Endothelial cell of hepatic sinusoid (primary cell): ENCODE results near the gene SLC66A2.

Source experiments
- in situ Hi-C: cut with HindIII; loops from 2 replicates; pipeline ENCODE4 v1.10.0; 2017; ENCODE audit warnings: low sequenced_read_pairs

Gene SLC66A2

GRCh38 chr18:79884294-79884962 is 67.0 kb downstream of the SLC66A2 start:
- in situ Hi-C loops: loop anchor here (5.0 kb wide), 1 partner anchor 43 kb away; no protein-coding TSS in a partner anchor

GRCh38 chr18:79883461-79884293 is 67.8 kb downstream of the SLC66A2 start:
- in situ Hi-C loops: loop anchor here (5.0 kb wide), 1 partner anchor 44 kb away; no protein-coding TSS in a partner anchor

- in situ Hi-C loops: loop anchor here (5.0 kb wide), 1 partner anchor 45 kb away; no protein-coding TSS in a partner anchor
Measured at GRCh38 chr18:79882522-79883241, 68.8 kb downstream of the SLC66A2 start.

- in situ Hi-C loops: loop anchor here (5.0 kb wide), 1 partner anchor 46 kb away; no protein-coding TSS in a partner anchor
Measured at GRCh38 chr18:79881695-79882094, 69.8 kb downstream of the SLC66A2 start.

- in situ Hi-C loops: loop anchor here (10.0 kb wide), 1 partner anchor 95 kb away; no protein-coding TSS in a partner anchor
Measured at GRCh38 chr18:79879566-79879965, 71.9 kb downstream of the SLC66A2 start.

- in situ Hi-C loops: loop anchor here (10.0 kb wide), 1 partner anchor 96 kb away; no protein-coding TSS in a partner anchor
Measured at GRCh38 chr18:79878741-79879378, 72.6 kb downstream of the SLC66A2 start.

GRCh38 chr18:79878246-79878645 is 73.2 kb downstream of the SLC66A2 start:
- in situ Hi-C loops: loop anchor here (10.0 kb wide), 1 partner anchor 97 kb away; no protein-coding TSS in a partner anchor

GRCh38 chr18:79877163-79878091 is 74.0 kb downstream of the SLC66A2 start:
- in situ Hi-C loops: loop anchor here (10.0 kb wide), 1 partner anchor 97 kb away; no protein-coding TSS in a partner anchor

GRCh38 chr18:79876497-79876896 is 75.0 kb downstream of the SLC66A2 start:
- in situ Hi-C loops: loop anchor here (10.0 kb wide), 1 partner anchor 98 kb away; no protein-coding TSS in a partner anchor

GRCh38 chr18:79875931-79876461 is 75.5 kb downstream of the SLC66A2 start:
- in situ Hi-C loops: loop anchor here (10.0 kb wide), 1 partner anchor 99 kb away; no protein-coding TSS in a partner anchor

- in situ Hi-C loops: loop anchor here (10.0 kb wide), 1 partner anchor 99 kb away; no protein-coding TSS in a partner anchor
Measured at GRCh38 chr18:79875531-79875919, 75.9 kb downstream of the SLC66A2 start.

GRCh38 chr18:79874553-79875530 is 76.6 kb downstream of the SLC66A2 start:
- in situ Hi-C loops: loop anchor here (10.0 kb wide), 1 partner anchor 100 kb away; no protein-coding TSS in a partner anchor

GRCh38 chr18:79873449-79874110 is 77.9 kb downstream of the SLC66A2 start:
- in situ Hi-C loops: loop anchor here (10.0 kb wide), 1 partner anchor 101 kb away; no protein-coding TSS in a partner anchor

GRCh38 chr18:79872527-79873444 is 78.7 kb downstream of the SLC66A2 start:
- in situ Hi-C loops: loop anchor here (10.0 kb wide), 1 partner anchor 102 kb away; no protein-coding TSS in a partner anchor

GRCh38 chr18:79871481-79872091 is 79.9 kb downstream of the SLC66A2 start:
- in situ Hi-C loops: loop anchor here (10.0 kb wide), 1 partner anchor 103 kb away; no protein-coding TSS in a partner anchor
